Caki2 (cell line): ENCODE results near the gene ATP5MC3. TPM values are rescaled to one million over a fixed set of nuclear protein-coding genes. Genes with fewer than 3 reads are reported as not detected.

Source experiments
- DNase-seq: peaks from one replicate; pipeline ENCODE4 v3.0.0-alpha.2; 2015; ENCODE audit warnings: low read depth
- in situ Hi-C: cut with HindIII; loops from 2 replicates; pipeline ENCODE4 v1.10.0; 2016; ENCODE audit warnings: low sequenced_read_pairs, low pct_unique_long_range_greater_than_20kb, mixed read lengths
- total RNA-seq: library from RNA; depleted of rRNA; stranded (reverse); fragments of >200 nt; shearing (Covaris generic); gene quantifications from 2 replicates; pipeline ENCODE4 v1.2.3, GENCODE V29; 2014; ENCODE audit warnings: low replicate concordance; rRNA removed

ATP5MC3 gene
- total RNA-seq, 1 experiment from 2014 or later = 271 TPM

DNA sequence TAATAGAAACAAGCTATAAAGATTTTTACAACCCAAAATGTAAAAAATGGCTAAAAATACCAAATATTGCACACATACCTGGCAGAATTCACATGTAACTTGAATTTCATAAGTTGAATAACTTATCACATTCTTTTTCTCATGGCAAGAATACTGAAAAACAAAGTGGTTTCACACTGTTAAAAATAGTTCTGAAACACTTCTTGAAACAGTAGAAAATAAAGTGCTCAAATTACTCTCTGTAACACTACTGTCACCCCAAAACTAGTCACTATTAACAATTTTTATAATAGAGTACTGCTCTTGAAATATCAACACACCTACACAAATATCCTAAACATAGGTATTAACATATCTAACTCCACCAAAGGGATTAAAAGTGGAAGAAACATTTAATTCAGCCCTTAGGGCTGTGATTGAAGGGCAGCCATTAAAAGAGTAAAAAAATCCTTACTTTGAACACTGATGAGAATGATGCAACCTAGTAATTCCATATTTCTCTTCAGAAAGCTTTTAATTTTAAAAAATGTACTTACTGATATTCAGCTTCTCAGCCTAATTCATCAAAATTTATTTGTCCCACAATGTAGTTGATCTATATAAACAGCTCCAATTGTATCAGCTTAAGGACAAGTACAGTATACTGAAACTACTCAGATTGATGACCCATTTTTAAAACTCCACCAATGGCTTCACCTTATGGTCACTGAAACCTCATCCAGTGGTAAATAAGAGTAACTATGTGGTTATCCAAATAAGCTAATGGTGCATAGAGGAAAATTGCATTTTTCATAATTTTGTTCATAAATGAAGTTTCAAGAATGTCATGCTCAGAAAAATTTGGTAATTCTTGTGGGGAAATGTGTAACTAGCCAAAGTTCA lies 44.9 kb downstream of the ATP5MC3 start:
- no peak for DNase-seq
- in situ Hi-C loops = no loop called here

DNA sequence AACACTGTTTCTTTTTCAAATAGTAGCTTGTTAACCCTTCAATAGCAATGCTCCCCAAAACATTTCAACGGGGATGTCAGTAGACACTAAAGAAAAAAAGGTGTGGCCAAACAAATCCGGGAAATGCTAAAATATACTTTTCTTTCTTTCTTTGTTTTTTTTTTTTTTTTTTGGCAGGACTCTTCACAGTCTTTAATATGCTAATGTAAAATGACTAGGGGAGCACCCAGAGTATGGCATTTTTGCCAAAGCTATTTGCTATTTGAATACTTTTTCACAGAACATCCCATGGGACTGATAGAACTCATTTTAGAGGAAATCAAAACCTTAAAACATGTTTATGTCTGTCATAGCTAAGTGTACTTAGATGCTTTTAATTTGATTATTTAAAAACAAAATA lies 45.6 kb downstream of the ATP5MC3 start:
- in situ Hi-C loops = no loop called here
- DNase-seq = no peak

DNA sequence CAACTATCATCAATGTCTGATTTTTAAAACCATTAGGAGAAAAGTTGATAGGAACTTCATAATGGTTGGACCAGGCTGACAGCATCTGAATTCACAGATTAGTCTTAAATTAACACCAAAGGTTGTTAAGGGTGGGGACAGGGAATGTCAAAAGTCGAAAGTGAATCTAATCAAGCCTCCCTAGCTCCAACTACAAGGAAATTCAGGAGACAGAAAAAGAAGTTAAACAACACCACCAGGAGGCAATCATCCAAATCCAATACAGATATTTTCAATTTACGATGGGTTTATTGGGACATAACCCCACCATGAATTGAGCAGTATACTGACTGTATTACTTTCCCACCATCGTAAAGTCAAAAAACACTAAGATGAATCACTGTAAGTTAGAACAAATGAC lies 46.3 kb downstream of the ATP5MC3 start:
- DNase-seq = no peak
- in situ Hi-C loops = no loop called here

DNA sequence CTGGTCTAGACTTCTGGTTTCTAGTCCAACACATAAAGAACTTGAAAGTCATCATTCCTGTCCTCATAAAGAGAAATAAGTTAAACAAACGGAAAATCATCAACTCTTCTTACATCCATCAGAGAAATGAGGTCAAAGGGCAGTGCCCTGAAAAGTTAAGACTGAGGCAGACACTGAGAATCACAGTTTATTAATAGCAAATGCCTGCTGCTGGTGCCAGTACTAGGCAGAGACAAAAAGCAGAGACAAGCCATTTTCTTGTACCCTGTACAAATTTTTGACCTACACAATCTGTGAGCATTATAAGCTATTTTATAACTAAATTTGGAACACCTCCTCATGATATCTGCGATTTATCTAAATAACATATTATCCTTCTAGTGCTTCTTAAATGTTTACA lies 50.3 kb downstream of the ATP5MC3 start:
- DNase-seq = no peak
- in situ Hi-C loops = no loop called here

DNA sequence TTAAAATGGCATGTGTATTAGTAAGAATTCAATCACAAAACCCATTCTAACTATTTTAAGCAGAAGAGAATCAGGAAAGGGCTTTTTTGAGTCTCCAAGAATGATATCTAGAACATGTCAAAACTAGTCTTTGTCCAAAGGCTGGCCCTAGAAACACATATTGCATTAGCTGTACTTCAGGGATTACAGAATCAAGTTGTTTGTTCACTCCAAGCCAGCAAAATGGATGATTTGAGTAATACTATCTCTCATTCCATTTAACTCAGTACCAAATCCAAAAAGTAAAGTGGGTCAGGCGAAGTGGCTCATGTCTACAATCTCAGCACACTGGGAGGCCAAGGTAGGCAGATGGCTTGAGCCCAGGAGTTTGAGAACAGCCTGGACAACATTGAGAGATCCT lies 54.8 kb downstream of the ATP5MC3 start:
- in situ Hi-C loops = no loop called here
- DNase-seq = no peak

Other genes with a start within 250 kb of the ATP5MC3 start
- 8.8 and 52.7 TPM in 2 replicates for gene CHN1, start 176.3 kb downstream of the ATP5MC3 start, total RNA-seq
- gene ATF2, start 13.5 kb downstream of the ATP5MC3 start, total RNA-seq = 18.0 and 21.5 TPM in 2 replicates